A549 (cell line): ENCODE measurements around the gene ZBTB20. TPM values are rescaled to one million over a fixed set of nuclear protein-coding genes. Genes with fewer than 3 reads are reported as not detected.

ENCODE experiments used
- ATAC-seq, 2 experiments: fragments of 200-7000 bp in 1 of 2; fragments of >200 bp in 1 of 2; cut with Nextera tagmentation in 1 of 2; cut with Tn5 transposase in 1 of 2; 3 replicates each; pipeline versions ENCODE4 v1.8.0 to v1.9.1; 2018 to 2020; ENCODE audit warnings: mild to moderate bottlenecking in 1 of 2, moderate library complexity in 1 of 2
- CTCF ChIA-PET: fragments of 300-600 bp; sonication (Branson Sonifier 250); formaldehyde crosslinking; extraction: SDS; loops from one replicate; lab custom pipeline; 2021; ENCODE audit warnings: antibody characterized with exemption, inconsistent platforms; lab: Yijun Ruan, JAX
- POLR2A ChIA-PET: fragments of 350-600 bp; formaldehyde crosslinking; extraction: SDS; loops from one replicate; lab custom pipeline; 2021; ENCODE audit warnings: antibody characterized with exemption, inconsistent platforms; lab: Yijun Ruan, JAX
- DNase-seq, 2 experiments: peaks; one replicate each; pipeline versions ENCODE4 v3.0.0 to v3.0.0-alpha.2; 2011 to 2016; ENCODE audit warnings: low read depth in 1 of 2, low spot score in 1 of 2
- FAIRE-seq: peaks from 2 replicates; lab custom pipeline; 2011; peaks lifted over from hg19 to GRCh38; lab: Jason Lieb, UNC
- H3K27ac ChIP-seq, 2 experiments: fragments of >200 bp; sonication (Bioruptor Twin); formaldehyde crosslinking; 3 replicates each; pipeline ENCODE4 v1.5.1; 2016 to 2017
- H3K4me1 ChIP-seq: fragments of >200 bp; sonication (Bioruptor Twin); formaldehyde crosslinking; 3 replicates; pipeline ENCODE4 v1.6.1; 2016
- H3K4me2 ChIP-seq: fragments of >200 bp; sonication (Bioruptor Twin); formaldehyde crosslinking; 3 replicates; pipeline ENCODE4 v1.6.1; 2016
- H3K4me3 ChIP-seq: fragments of >200 bp; sonication (Bioruptor Twin); formaldehyde crosslinking; 3 replicates; pipeline ENCODE4 v1.5.1; 2016
- H3K9me3 ChIP-seq: fragments of >200 bp; sonication (Bioruptor Twin); formaldehyde crosslinking; 3 replicates; pipeline ENCODE4 v1.6.1; 2016
- ATOH8 ChIP-seq: fragments of 250-450 bp; sonication (Bioruptor Pico); IDR thresholded peaks from 2 replicates; pipeline ENCODE4 v1.5.0; 2020; ENCODE audit warnings: low read depth, mild to moderate bottlenecking, moderate library complexity
- BCL3 ChIP-seq: fragments of >200 bp; sonication (Bioruptor Twin); formaldehyde crosslinking; IDR thresholded peaks from 3 replicates; pipeline ENCODE4 v1.6.1; 2016
- BHLHE40 ChIP-seq: IDR thresholded peaks from 2 replicates; pipeline ENCODE4 v1.6.1; 2012; ENCODE audit warnings: low read depth, low read length, inconsistent platforms
- CBX8 ChIP-seq: fragments of 200-600 bp; sonication (generic); IDR thresholded peaks from 2 replicates; pipeline ENCODE4 v1.6.1; 2016
- CHD2 ChIP-seq: fragments of 150-350 bp; IDR thresholded peaks from 2 replicates; pipeline ENCODE4 v1.6.1; 2014; ENCODE audit warnings: low read length; ENCODE audit not compliant: partially characterized antibody
- CHD4 ChIP-seq: fragments of 200-600 bp; sonication (generic); IDR thresholded peaks from 2 replicates; pipeline ENCODE4 v1.6.1; 2016; ENCODE audit warnings: antibody characterized with exemption, mild to moderate bottlenecking, borderline replicate concordance
- CTCF ChIP-seq: fragments of >200 bp; sonication (Bioruptor Twin); formaldehyde crosslinking; IDR thresholded peaks from 3 replicates; pipeline ENCODE4 v1.5.1; 2016
- E2F6 ChIP-seq: IDR thresholded peaks from 2 replicates; pipeline ENCODE4 v1.6.1; 2012; ENCODE audit warnings: low read depth, borderline replicate concordance
- EP300 ChIP-seq, 2 experiments: fragments of >200 bp; sonication (Bioruptor Twin); formaldehyde crosslinking; IDR thresholded peaks; 2 replicates in 1 of 2; 3 replicates in 1 of 2; pipeline ENCODE4 v1.6.1; 2016 to 2017
- ESRRA ChIP-seq: fragments of 150-350 bp; IDR thresholded peaks from 2 replicates; pipeline ENCODE4 v1.6.1; 2014; ENCODE audit warnings: mild to moderate bottlenecking, low read length, borderline replicate concordance
- JUNB ChIP-seq: fragments of >200 bp; sonication (Bioruptor Twin); formaldehyde crosslinking; IDR thresholded peaks from 2 replicates; pipeline ENCODE4 v1.6.1; 2016
- MAFK ChIP-seq: fragments of 450-650 bp; IDR thresholded peaks from 2 replicates; pipeline ENCODE4 v1.6.1; 2014; ENCODE audit not compliant: partially characterized antibody
- REST ChIP-seq: fragments of 200-600 bp; sonication (generic); IDR thresholded peaks from 2 replicates; pipeline ENCODE4 v1.6.1; 2016; ENCODE audit warnings: antibody characterized with exemption, mild to moderate bottlenecking, moderate library complexity
- SREBF2 ChIP-seq: fragments of 450-650 bp; IDR thresholded peaks from 2 replicates; pipeline ENCODE4 v1.6.1; 2014; ENCODE audit warnings: mild to moderate bottlenecking, moderate library complexity
- WGBS: methylation state at CpG from one replicate; pipeline ENCODE4 v1.1.6; 2017; ENCODE audit errors: missing lambda C conversion rate; 5-methylcytosine and 5-hydroxymethylcytosine counted together
- polyA plus RNA-seq, 4 experiments: library from polyadenylated mRNA; depleted of rRNA in 3 of 4; stranded (reverse); fragments of >200 nt; fragmentation: RNase III in 1 of 4; extraction: RNeasy Plus Mini Kit Qiagen cat#74134 plus additional on column Dnase treatment in 1 of 4; gene quantifications; 2 replicates in 3 of 4; 3 replicates in 1 of 4; pipeline ENCODE4 v1.2.3, GENCODE V29; 2011 to 2017

ZBTB20 gene
- polyA plus RNA-seq, 2 of the 4 experiments (the other 2 are of a cell fraction), result 0.85 to 5.0 TPM

GRCh38 chr3:114730397-114730796, 416.7 kb downstream of the ZBTB20 start:
- FAIRE-seq, result no peak
- WGBS, result 80% methylated on average over 1 of the region's 1 CpG
- POLR2A ChIA-PET, result interaction anchor here (1.1 kb wide), 1 partner anchor 15 kb away, joined by 3 read pairs; no protein-coding TSS in a partner anchor

GRCh38 chr3:114727373-114727772, 419.7 kb downstream of the ZBTB20 start:
- Histone ChIP-seq H3K4me3 (no peak overlapping the region), H3K4me2 (no peak overlapping the region), H3K4me1 (peaks cover 2% of the 10 kb centered on the region; the same call in 2 of the 3 replicates), H3K27ac (no peak overlapping the region), H3K9me3 (no peaks in the 10 kb centered on the region)
- ChIA-PET POLR2A (no interaction called here), CTCF (interaction anchor here (1.7 kb wide), 1 partner anchor 16 kb away, joined by 4 read pairs; no protein-coding TSS in a partner anchor)
- ATAC-seq (no peak), FAIRE-seq (no peak), DNase-seq (no peak)
- TF ChIP-seq E2F6 (no peak), MAFK (no peak), CHD4 (no peak), BCL3 (no peak), ESRRA (no peak), SREBF2 (no peak), ATOH8 (CRISPR knock-in tag) (no peak), BHLHE40 (no peak), EP300 (IDR thresholded peaks at IDR 0.05) (no peak), REST (no peak), CTCF (no peak)
- 47% methylated on average over 1 of the region's 1 CpG for WGBS

More at GRCh38 chr3:114730397-114730796, 416.7 kb downstream of the ZBTB20 start:
- TF ChIP-seq JUNB, result no peak
- TF ChIP-seq, all 56 proteins: peak for 0
- H3K9me3 ChIP-seq, result no peaks in the 10 kb centered on the region
- CTCF ChIA-PET, result no interaction called here
- no peaks in the 10 kb centered on the region for H3K4me1 ChIP-seq
- DNase-seq (no peak), ATAC-seq (no peak)
- no peak overlapping the region for H3K4me3 ChIP-seq
- H3K27ac ChIP-seq, result no peak overlapping the region
- no peak overlapping the region for H3K4me2 ChIP-seq

- TF ChIP-seq CBX8, result no peak
- no peak for TF ChIP-seq CTCF
- no peak for TF ChIP-seq CHD2
- ChIA-PET POLR2A (no interaction called here), CTCF (no interaction called here)
- DNase-seq, result no peak
- FAIRE-seq, result no peak
- 81% methylated on average over 3 of the region's 3 CpGs for WGBS
- no peak overlapping the region for H3K27ac ChIP-seq
- no peaks in the 10 kb centered on the region for H3K9me3 ChIP-seq
- peaks cover 17% of the 10 kb centered on the region; the same call in 2 of the 3 replicates for H3K4me1 ChIP-seq
- no peak for ATAC-seq
- H3K4me2 ChIP-seq, result no peak overlapping the region
- no peak overlapping the region for H3K4me3 ChIP-seq
Measured at GRCh38 chr3:114725966-114726365, 421.1 kb downstream of the ZBTB20 start.
